K562 (cell line): ENCODE measurements around the gene SLC5A3.

Source experiments
- CTCF ChIP-seq, 3 experiments: IDR thresholded peaks in 2 of 3; conservative IDR thresholded peaks in 1 of 3; 2 replicates each; pipeline ENCODE4 v1.5.1; 2011 to 2012; ENCODE audit warnings: low read length in 3 of 3, mild to moderate bottlenecking in 3 of 3, control low read depth in 2 of 3, improper control_type of control experiment in 1 of 3, inconsistent platforms in 1 of 3, low read depth in 1 of 3, mixed read lengths in 1 of 3, moderate library complexity in 1 of 3; ENCODE audit not compliant: insufficient read depth in 2 of 3
- CUX1 ChIP-seq: fragments of 200-800 bp; sonication (Bioruptor generic); IDR thresholded peaks from 2 replicates; pipeline ENCODE4 v1.6.1; 2016; ENCODE audit warnings: missing genetic modification characterization, missing compliant biosample characterization
- DPF2 ChIP-seq: fragments of 450-650 bp; IDR thresholded peaks from 2 replicates; pipeline ENCODE4 v1.6.1; 2016
- E2F5 ChIP-seq: sonication (generic); formaldehyde crosslinking; IDR thresholded peaks from 2 replicates; pipeline ENCODE4 v1.8.0; 2022; ENCODE audit warnings: mild to moderate bottlenecking, missing genetic modification reagents
- EP300 ChIP-seq: IDR thresholded peaks from 2 replicates; pipeline ENCODE4 v1.6.1; 2012; ENCODE audit warnings: low read length, improper control_type of control experiment
- POLR2A ChIP-seq: fragments of 450-650 bp; conservative IDR thresholded peaks from 2 replicates; pipeline ENCODE4 v1.6.1; 2016
- RAD21 ChIP-seq, 2 experiments: fragments of 250-450 bp in 1 of 2; fragments of 450-650 bp in 1 of 2; sonication (Bioruptor Pico) in 1 of 2; formaldehyde crosslinking in 1 of 2; IDR thresholded peaks in 1 of 2; conservative IDR thresholded peaks in 1 of 2; 2 replicates each; pipeline versions ENCODE4 v1.4.0 to v1.8.0; 2020 to 2022; ENCODE audit warnings: mild to moderate bottlenecking in 2 of 2, moderate library complexity in 1 of 2
- TCF7L2 ChIP-seq: fragments of 150-350 bp; IDR thresholded peaks from 2 replicates; pipeline ENCODE4 v1.6.1; 2016; ENCODE audit warnings: low read depth, mild to moderate bottlenecking, low read length, moderate library complexity
- ZNF12 ChIP-seq: sonication (generic); formaldehyde crosslinking; IDR thresholded peaks from 2 replicates; pipeline ENCODE4 v1.4.0; 2020; ENCODE audit warnings: mild to moderate bottlenecking, missing genetic modification reagents
- ZNF274 ChIP-seq: IDR thresholded peaks from 2 replicates; pipeline ENCODE4 v1.6.1; 2011; ENCODE audit warnings: low read depth, mild to moderate bottlenecking, low read length, moderate library complexity, borderline replicate concordance
- ZNF449 ChIP-seq: fragments of 250-450 bp; sonication (Bioruptor Pico); IDR thresholded peaks from 2 replicates; pipeline ENCODE4 v1.8.0; 2022; ENCODE audit warnings: moderate library complexity, mild to moderate bottlenecking, inconsistent platforms
- ZNF785 ChIP-seq: fragments of 250-450 bp; sonication (Bioruptor Pico); IDR thresholded peaks from 2 replicates; pipeline ENCODE4 v1.4.0; 2020; ENCODE audit warnings: mild to moderate bottlenecking

GRCh38 chr21:34034369-34035014 lies 38.9 kb upstream of the SLC5A3 start:
- TF ChIP-seq E2F5 (CRISPR knock-in tag) (no peak), CTCF (IDR thresholded peaks at IDR 0.05 in 2 of 3, conservative IDR thresholded peaks at IDR 0.05 in 1 of 3; ENCODE audit: insufficient read depth in 2 of 3, low read depth in 1 of 3, low read length in 3 of 3) (peak in 1 of 3 experiments; percentile 27; a peak in 2 of 6 replicates), RAD21 (CRISPR knock-in tag; conservative IDR thresholded peaks at IDR 0.05 in 1 of 2, IDR thresholded peaks at IDR 0.05 in 1 of 2) (no peak), ZNF785 (CRISPR knock-in tag) (no peak), ZNF449 (CRISPR knock-in tag) (no peak), DPF2 (no peak), POLR2A (no peak), CUX1 (CRISPR knock-in tag) (no peak), TCF7L2 (no peak), ZNF12 (CRISPR knock-in tag) (no peak), ZNF274 (no peak), EP300 (no peak)
